Measurements from ENCODE around the gene EIF4G3. TPM values are rescaled to one million over a fixed set of nuclear protein-coding genes. Genes with fewer than 3 reads are reported as not detected.
A peak's percentile ranks its signal among the peaks of the same experiment; 100 is the strongest.

The EIF4G3 gene
- total RNA-seq, 1 experiment from 2014 or later, result 55.4 TPM

GRCh38 chr1:21124846-21125245, 51.9 kb downstream of the EIF4G3 start:
- Mint-ChIP-seq H3K27me3 (ENCODE audit: insufficient read depth, unreplicated experiment) (no peaks in the 10 kb centered on the region), H3K4me3 (ENCODE audit: unreplicated experiment) (no peak overlapping the region), H3K4me1 (ENCODE audit: low read depth, unreplicated experiment) (no peaks in the 10 kb centered on the region), H3K27ac (ENCODE audit: unreplicated experiment) (no peak overlapping the region), H3K9me3 (ENCODE audit: unreplicated experiment) (no peaks in the 10 kb centered on the region), H3K36me3 (ENCODE audit: insufficient read depth, unreplicated experiment) (peaks cover 25% of the 10 kb centered on the region)
- POLR2A ChIA-PET, result no interaction called here
- no TSS peak for BruUV-seq (replicated peaks)
- H3K9me3 ChIP-seq, result no peaks in the 10 kb centered on the region
- no peaks in the 10 kb centered on the region for H3K4me1 ChIP-seq
- no peak for TF ChIP-seq CTCF (IDR thresholded peaks at IDR 0.05; ENCODE audit: insufficient read depth in 1 of 2, low read depth in 1 of 2, low read length in 1 of 2, severe bottlenecking in 1 of 2, unreplicated experiment in 1 of 2)
- intact Hi-C loops (cut with micrococcal nuclease; ENCODE audit: unreplicated experiment), result no loop called here
- no peak overlapping the region for H3K4me3 ChIP-seq (ENCODE audit: low read depth, low read length)
- CTCF ChIA-PET, result no interaction called here
- 0 out of 2 replicates have a peak, but pooled peaks cover 1% of the 10 kb centered on the region for H3K36me3 ChIP-seq (ENCODE audit: control insufficient read depth, insufficient read depth, low read length)
- no peak for DNase-seq
- no peaks in the 10 kb centered on the region for H3K27me3 ChIP-seq (replicated peaks; ENCODE audit: control insufficient read depth, insufficient read depth, low read length)

- no peak for DNase-seq
- Mint-ChIP-seq H3K27ac (ENCODE audit: unreplicated experiment) (peak overlapping the region; percentile 29), H3K4me3 (ENCODE audit: unreplicated experiment) (no peak overlapping the region), H3K36me3 (ENCODE audit: insufficient read depth, unreplicated experiment) (peaks cover 18% of the 10 kb centered on the region), H3K4me1 (ENCODE audit: low read depth, unreplicated experiment) (no peaks in the 10 kb centered on the region), H3K27me3 (ENCODE audit: insufficient read depth, unreplicated experiment) (no peaks in the 10 kb centered on the region), H3K9me3 (ENCODE audit: unreplicated experiment) (no peaks in the 10 kb centered on the region)
- no peak overlapping the region for H3K4me3 ChIP-seq (ENCODE audit: low read depth, low read length)
- ChIA-PET CTCF (no interaction called here), POLR2A (no interaction called here)
- intact Hi-C loops (cut with micrococcal nuclease; ENCODE audit: unreplicated experiment), result no loop called here
- no peaks in the 10 kb centered on the region for H3K27me3 ChIP-seq (replicated peaks; ENCODE audit: control insufficient read depth, insufficient read depth, low read length)
- H3K36me3 ChIP-seq (ENCODE audit: control insufficient read depth, insufficient read depth, low read length), result 0 out of 2 replicates have a peak, but pooled peaks cover 1% of the 10 kb centered on the region
- H3K4me1 ChIP-seq, result no peaks in the 10 kb centered on the region
- H3K9me3 ChIP-seq, result no peaks in the 10 kb centered on the region
- no TSS peak for BruUV-seq (replicated peaks)
- no peak for TF ChIP-seq CTCF (IDR thresholded peaks at IDR 0.05; ENCODE audit: insufficient read depth in 1 of 2, low read depth in 1 of 2, low read length in 1 of 2, severe bottlenecking in 1 of 2, unreplicated experiment in 1 of 2)
These were observed 53.3 kb downstream of the EIF4G3 start for GRCh38 chr1:21123287-21123948.

GRCh38 chr1:21121764-21122471, 54.8 kb downstream of the EIF4G3 start:
- H3K27me3 ChIP-seq (replicated peaks; ENCODE audit: control insufficient read depth, insufficient read depth, low read length), result no peaks in the 10 kb centered on the region
- H3K27ac Mint-ChIP-seq (ENCODE audit: unreplicated experiment), result no peak overlapping the region
- ChIA-PET CTCF (no interaction called here), POLR2A (no interaction called here)
- H3K9me3 ChIP-seq, result no peaks in the 10 kb centered on the region
- H3K4me1 ChIP-seq, result no peaks in the 10 kb centered on the region
- H3K9me3 Mint-ChIP-seq (ENCODE audit: unreplicated experiment), result no peaks in the 10 kb centered on the region
- no peaks in the 10 kb centered on the region for H3K27me3 Mint-ChIP-seq (ENCODE audit: insufficient read depth, unreplicated experiment)
- intact Hi-C loops (cut with micrococcal nuclease; ENCODE audit: unreplicated experiment), result no loop called here
- H3K4me1 Mint-ChIP-seq (ENCODE audit: low read depth, unreplicated experiment), result no peaks in the 10 kb centered on the region
- H3K36me3 ChIP-seq (ENCODE audit: control insufficient read depth, insufficient read depth, low read length), result 0 out of 2 replicates have a peak, but pooled peaks cover 1% of the 10 kb centered on the region
- TF ChIP-seq CTCF (IDR thresholded peaks at IDR 0.05; ENCODE audit: insufficient read depth in 1 of 2, low read depth in 1 of 2, low read length in 1 of 2, severe bottlenecking in 1 of 2, unreplicated experiment in 1 of 2), result no peak
- peaks cover 18% of the 10 kb centered on the region for H3K36me3 Mint-ChIP-seq (ENCODE audit: insufficient read depth, unreplicated experiment)
- H3K4me3 ChIP-seq (ENCODE audit: low read depth, low read length), result no peak overlapping the region
- no peak overlapping the region for H3K4me3 Mint-ChIP-seq (ENCODE audit: unreplicated experiment)
- BruUV-seq (replicated peaks), result no TSS peak
- DNase-seq, result no peak
